D341Med (cell line): ENCODE data around the gene CTXND1.
"Not testable (repeated sequence)": the region's sequence is repeated elsewhere in the genome, so short reads cannot be mapped to it uniquely, and the experiment has no call there.

Experiments used
- DNase-seq: peaks from one replicate; pipeline ENCODE4 v3.0.0; 2012; ENCODE audit warnings: low spot score

The CTXND1 gene

DNA sequence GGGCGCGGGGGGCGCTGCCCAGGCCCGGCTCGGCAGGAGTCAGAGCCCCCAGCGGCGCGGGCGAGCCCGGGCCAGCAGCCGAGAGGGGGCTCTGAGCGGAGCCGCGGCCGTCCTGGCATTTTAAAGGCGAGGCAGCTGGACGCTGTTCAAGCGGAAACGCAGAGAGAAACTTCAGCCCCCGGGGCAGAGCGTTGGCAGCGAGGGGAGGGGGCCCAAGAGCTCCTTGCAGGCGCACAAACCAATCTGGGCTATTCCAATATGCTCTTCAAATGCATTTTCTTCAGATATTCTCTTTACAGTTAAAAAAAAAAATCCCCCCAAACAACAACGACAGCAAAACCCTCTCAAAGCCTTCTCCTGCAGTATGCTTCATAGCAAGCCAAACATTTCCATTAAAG lies at the start of gene CTXND1:
Gene CTXND1 (minus strand): TSS at position 93 of the 398 bp plus-strand sequence. CDS start 50,264 bp downstream, outside the sequence.
- DNase-seq: no peak

DNA sequence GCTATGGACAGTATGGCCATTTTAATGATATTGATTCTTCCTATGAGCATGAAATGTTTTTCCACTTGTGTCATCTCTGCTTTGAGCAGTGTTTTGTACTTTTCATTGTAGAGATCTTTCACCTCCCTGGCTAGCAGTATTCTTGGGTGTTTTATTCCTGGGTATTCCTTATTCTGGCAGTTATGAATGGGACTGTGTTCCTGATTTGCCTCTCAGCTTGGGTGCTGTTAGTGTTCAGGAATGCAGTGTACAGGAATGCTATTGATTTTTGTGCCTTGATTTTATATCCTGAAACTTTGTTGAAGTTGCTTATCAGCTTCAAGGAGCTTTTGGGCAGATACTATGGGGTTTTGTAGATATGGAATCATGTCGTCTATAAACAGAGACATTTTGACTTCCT lies 49.5 kb upstream of the CTXND1 start:
- DNase-seq: no peak

DNA sequence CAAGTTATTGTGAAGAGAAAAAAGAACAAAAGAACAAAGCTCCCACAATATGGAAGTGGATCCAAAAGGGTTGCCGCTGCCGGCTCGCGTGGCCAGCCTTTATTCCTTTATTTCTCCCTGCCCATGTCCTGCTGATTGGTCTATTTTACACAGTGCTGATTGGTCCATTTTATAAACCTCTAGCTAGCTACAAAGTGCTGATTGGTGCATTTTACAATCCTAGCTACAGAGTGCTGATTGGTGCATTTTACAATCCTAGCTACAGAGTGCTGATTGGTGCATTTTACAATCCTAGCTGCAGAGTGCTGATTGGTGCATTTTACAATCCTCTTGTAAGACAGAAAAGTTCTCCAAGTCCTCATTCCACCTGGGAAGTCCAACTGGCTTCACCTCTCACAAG lies 43.8 kb upstream of the CTXND1 start:
- DNase-seq: not testable (repeated sequence)

DNA sequence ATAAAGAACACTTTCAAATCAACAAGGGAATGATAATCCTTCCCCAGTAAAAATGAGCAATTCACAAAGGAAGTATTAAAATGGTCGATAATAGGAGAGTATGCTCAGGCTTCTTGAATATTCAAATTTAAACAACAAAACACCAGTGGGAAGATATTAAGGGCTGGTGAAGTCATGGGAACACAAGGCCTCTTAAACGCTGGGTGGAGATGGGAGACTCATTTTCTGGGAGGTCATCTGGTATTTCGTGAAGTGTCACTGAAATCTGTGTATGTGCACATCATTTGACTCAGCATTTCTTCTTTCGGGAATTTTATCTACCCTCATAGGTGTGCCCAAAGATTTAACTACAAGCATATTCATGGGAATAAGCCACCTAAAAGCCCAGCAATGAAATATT lies 40.1 kb upstream of the CTXND1 start:
- DNase-seq: no peak

DNA sequence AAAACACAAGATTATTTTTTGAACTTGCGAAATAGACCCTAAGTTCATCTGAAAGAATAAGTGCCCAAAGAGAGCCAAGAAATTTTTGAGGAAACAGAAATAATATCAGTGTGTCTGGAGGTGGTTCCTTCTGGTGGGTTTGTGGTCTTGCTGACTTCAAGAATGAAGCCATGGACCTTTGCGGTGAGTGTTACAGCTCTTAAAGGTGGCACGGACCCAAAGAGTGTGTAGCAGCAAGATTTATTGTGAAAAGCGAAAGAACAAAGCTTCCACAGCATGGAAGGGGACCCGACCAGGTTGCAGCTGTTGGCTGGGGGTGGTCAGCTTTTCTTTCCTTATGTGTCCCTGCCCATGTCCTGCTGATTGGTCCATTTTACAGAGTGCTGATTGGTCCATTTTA lies 38.9 kb upstream of the CTXND1 start:
- not testable (repeated sequence) for DNase-seq

DNA sequence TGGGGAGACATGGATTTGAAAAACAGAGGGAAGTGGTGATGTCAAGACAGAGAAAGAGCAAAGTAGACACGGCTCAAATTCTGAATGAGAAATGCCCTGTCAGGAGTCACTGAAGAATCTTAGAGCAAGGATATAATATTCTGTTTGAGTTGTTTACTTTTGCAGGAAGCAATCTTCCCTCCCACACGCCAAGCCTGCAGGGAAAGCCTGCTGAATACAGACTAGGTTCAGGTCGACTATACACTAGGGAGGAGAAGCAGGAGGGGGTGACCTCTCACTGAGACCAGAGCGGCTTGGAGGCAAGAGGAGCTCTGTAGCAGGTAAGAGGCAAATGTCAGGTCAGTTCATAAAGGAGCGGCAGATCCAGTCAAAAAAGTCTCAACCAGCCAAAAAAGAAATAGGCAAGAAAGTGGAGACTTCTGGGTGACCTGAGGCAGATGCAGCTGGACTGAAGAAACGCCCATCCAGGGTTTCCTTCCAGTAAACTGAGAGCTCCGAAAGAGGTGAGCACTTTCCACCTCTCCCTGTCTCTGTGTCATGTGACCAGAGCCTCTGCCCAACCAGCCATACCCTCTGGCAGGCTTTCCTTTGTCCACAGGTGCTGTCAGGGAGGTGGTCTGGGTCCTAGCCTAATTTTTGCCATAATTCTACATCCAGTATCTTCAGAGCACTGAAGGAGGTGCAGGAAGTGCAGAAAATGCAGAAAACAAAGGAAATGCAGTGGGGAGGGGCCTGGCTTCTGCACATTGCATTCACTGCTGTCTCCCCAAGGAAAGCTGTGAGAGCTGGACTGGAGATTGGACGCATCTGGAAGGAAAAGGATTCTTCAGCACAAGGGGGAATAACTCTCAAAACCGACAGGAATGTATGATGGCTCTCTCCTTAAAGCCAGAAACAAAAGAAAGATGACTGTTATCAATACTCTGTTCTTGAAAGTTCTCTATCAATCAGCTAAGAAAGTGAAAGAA lies 37.8 kb upstream of the CTXND1 start:
- DNase-seq: no peak

DNA sequence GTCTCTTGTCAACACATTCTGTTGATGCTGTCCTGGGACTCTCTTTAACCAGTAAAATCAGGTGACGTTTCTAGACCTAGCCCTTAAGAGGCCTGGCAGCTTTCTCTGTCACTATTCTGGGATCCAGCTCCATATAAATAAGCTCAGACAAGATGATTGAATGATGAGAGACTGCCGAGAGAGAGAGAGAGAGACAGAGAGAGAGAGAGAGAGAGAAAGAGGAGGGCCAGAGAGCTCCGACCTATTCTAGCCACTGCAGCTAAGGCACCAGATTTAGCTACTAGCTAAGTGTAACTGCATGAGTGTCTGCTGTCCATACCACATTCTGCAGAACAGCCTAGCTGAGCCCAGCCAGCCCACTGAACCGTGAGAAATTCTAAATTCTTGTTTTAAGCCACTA lies 36.1 kb upstream of the CTXND1 start:
- DNase-seq: no peak

DNA sequence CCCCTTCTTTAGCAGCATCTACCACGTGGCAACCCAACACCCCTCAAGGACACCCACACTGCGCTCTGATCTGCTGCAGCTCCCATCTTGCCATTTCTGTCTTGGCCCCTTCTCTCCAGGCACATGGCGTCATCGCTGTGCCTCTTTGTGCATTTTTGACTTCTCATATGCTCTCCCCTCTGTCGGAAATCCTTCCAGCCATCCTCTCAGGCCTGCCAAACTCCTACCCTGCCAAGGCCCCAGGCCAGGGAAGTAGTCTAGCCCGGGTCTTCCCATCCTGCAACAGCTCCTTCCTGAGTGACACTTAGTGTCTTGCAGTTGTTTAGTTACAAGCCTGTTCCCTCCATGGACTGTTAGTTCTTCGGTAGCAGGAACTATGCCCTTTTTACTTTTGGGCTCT lies 34.0 kb upstream of the CTXND1 start:
- DNase-seq: no peak

DNA sequence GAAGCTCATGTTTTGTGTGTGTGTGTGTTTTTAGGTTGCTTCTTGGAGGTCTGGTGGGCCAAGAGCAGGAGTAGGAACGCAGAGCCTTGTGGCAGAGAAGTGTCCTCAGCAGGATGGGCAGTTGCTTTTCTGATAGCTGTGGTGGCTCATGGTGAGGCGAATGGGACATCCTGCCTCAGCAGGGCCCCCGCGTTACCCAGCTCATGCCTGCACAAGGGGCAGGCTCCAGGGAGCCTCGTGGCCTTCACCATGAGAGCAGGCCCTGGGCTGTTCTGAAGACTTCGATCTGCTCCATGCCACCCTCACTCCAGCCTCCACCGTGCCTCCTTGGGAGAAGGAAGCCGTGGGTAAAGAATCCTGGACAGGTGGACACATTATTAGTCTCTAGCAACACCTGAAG lies 33.4 kb upstream of the CTXND1 start:
- no peak for DNase-seq

DNA sequence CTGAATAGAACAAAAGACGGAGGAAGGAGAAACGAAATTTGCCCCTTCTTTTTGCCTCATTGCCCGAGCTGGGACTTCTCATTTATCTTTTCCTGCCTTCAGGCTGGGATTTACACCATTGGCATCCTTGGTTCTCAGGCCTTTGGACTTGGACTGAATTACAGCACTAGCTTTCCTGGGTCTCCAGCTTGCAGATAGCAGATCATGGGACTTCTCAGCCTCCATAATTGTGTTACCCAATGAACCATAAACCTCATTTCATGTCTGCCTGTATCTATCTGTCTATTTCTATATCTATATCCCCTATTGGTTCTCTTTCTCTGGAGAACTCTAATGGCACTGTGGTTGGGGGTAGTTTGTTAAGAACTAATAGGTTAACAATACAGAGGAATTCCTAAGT lies 31.5 kb upstream of the CTXND1 start:
- no peak for DNase-seq

DNA sequence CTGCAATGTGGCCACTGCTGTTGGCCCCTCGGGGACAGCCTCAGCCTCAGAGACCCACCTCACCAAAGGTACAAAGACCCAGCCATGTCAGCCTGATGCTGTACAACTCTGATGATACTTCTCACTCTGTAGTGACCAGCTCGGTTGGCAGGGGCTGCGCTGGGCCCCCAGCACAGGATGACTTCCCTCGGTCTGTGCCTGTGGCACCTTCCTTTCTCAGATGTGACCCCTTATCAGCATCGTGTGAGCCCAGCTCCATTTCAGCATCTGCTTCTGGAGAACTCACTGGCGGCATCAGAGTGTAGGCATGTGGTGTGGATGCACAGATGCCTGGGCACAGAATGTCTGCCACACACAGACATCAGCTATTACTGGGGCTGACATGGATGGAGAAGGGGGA lies 25.1 kb upstream of the CTXND1 start:
- no peak for DNase-seq

DNA sequence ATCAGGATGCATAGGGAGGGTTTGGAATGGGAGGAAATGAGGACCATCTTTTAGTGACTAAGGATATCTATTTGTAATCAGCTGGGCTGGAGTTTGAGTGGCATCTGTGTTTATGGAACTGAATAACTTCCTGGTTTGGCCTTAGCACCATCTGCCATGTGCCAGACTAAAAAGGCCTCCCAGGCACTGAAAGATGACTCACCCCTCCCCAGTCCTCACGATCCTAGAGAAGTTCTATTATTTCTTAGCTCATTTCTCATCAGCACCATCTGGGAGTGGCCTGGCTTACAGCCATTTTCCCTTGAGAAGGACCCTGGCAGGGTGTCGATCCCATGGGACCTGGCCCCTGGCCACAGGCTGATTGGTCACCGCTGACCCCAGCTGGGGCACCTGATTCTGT lies 23.9 kb upstream of the CTXND1 start:
- no peak for DNase-seq

DNA sequence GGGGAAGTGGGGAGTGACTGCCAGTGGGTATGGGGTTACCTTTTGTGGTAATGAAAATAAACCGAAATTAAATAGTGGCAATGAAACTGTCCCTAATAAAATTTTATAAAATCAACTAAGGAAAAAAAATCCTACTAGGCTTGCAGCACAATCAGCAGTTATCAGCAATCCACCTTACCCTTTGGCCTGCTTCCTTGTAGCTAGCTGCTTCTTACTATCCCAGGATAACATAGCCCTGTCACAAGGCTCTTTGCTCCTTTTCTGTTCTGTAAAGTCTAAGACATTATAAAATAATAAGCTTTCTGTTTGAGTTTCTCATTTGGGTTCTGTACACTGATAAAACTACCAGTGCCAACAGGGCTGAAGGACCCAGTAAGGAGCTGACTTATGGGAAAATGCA lies 23.0 kb upstream of the CTXND1 start:
- no peak for DNase-seq

DNA sequence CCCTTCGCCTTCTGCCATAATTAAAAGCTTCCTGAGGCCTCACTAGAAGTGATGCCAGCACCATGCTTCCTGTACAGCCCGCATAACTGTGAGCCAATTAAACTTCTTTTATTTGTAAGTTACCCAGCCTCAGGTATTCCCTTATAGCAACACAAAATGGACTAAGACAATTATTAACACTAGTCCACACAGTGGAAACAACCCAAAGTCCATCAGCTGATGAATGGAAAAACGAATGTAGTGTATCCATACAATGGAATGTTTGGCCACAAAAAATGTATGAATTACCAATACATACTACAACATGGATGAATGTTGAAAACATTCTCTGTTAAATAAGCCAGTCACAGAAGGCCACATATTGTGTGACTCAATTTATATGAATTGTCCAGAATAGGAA lies 22.5 kb upstream of the CTXND1 start:
- no peak for DNase-seq

DNA sequence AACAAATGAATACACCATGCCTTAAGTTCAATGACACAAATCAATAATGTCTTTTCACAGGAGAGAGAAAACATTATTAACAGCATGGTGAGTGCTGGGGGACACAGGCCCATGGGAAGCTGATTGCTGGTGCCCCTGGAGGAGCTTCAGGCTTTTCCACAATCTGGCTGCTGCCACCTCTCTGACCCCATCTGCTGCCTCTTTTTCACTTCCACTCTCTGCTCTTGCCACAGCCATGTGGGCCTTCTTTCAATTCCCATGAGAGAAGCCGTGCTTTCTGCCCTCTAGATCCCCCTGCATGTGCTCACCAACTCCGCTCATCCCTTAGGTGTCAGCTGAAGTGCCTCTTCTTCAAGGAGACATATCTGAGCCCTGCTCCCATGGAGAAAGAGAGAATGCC lies 21.0 kb upstream of the CTXND1 start:
- DNase-seq: no peak

DNA sequence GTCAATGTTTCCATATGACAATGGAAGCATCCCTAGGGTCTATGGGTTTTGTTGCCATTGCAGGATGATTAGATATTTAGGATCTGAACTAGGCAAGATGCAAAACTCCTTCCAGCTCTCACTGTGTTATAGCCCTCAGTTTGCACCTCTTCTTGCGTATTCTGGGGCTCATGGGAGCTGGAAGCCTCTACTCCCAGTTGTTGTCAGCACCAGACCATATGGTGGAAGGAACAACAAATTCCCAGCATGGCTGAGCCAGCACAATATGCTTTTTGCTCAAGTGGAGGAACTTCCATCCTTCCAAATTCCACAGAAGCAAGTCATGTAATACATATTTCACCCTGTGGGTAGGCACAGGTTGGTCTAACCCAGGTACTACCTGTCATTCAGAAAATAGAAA lies 18.5 kb upstream of the CTXND1 start:
- no peak for DNase-seq

DNA sequence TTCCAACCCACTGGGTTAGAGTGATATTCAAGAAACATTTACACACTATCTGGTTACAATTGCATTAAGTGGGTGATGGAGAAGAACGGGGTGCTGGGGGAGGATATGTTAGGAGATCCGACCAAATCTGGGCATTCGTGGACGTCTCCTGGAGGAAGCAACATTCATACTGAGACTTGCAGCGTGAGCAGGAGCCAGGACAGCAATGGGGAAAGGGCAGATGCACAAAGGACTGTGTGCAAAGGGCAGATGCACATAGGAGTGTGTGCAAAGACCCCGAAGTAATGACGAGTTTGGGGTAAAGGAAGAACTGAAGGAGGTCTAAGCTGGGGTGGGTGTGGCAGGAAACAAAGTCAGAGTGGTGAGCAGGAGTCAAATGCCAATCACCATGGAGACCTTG lies 16.1 kb upstream of the CTXND1 start:
- DNase-seq: no peak

DNA sequence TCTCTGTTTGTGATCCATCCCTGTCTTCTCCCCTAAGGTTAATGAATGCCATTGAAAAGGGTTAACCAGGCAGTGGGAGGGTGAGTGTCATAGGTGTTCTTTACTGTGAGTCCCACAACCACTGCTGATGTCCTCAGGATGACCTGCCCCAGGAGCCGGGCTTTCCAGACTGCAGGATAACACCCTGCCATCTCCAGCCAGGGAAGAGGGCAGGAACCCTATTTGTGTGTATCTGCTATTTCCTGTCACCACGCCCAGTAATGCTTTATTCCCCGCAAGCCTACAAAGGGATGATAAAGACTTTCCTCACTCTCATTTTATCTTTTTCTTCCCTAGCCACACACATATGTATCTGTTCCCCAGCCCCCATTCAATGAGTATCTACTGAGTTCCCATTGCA lies 15.6 kb upstream of the CTXND1 start:
- no peak for DNase-seq

DNA sequence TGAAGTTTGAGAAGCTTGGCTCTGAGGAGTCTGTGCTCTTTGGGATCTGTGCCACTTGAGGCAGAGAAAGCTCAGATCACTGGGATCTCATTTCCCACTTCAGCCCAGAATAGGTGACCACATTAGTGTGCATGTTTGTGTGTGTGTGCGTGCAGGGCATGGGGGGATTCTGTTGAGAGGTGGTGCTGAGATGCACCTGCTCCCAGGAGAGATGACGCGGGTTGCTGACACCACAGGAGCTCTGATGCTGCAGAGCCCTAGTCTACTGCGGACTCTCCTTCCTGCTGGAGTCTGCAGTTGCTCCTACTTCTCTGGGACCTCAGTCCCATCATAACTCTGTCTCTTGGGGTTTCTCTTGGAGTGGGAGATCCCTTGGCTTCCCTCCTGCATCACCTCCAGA lies 14.7 kb upstream of the CTXND1 start:
- DNase-seq: no peak

DNA sequence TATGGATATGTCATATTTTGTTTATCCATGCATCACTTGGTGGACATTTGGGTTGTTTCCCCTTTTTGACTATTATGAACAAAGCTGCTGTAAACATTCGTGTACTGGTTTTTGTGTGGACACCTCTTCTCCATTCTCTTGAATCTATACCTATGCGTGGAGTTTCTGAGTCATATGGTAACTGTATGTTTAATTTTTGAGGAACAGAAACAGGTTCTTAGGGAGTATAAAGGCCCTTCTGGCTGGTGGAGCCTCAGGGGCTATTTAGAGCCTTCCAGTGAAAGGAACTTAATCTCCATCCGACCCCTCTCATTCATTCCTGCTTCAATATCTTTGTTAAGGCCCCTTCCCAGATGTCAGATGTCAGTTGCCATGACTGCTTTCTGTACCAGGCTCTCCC lies 14.1 kb upstream of the CTXND1 start:
- DNase-seq: no peak

DNA sequence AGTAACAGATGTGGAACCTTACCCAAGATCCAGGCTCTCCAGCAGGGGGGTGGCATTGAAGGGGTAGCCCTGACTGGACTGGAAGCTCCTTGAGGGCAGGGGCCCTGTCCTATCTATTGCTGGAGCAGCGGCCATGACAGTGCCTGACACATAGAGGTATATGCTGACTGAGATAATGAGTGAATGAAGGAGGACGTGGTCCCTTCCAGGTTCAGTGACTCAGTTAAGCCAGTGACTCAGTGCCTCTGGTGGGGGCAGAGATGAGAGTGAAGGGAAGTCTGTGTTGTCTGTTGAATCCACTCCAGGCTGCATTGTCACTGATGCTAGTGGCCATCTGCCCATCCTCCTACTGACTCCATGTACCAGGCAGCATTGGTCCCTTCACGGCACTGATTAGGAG lies 13.0 kb upstream of the CTXND1 start:
- DNase-seq: no peak

DNA sequence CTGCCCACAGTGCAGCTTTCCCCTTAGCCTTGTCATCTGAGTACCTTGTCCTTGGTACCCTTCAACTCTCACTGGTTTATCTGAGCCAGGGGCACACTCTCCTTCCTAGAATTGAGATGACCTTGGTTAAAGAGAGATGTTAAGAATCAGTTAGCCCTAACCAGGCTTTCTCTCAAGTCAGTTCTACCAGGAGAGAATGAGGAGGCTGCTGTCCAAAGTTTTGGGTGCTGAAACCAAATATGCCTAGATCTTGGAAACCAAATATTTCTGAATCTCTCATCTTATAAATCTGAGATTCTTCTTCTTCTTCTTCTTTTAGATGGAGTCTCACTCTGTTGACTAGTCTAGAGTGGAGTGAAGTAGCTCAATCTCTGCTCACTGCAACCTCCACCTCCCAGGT lies 12.0 kb upstream of the CTXND1 start:
- no peak for DNase-seq

DNA sequence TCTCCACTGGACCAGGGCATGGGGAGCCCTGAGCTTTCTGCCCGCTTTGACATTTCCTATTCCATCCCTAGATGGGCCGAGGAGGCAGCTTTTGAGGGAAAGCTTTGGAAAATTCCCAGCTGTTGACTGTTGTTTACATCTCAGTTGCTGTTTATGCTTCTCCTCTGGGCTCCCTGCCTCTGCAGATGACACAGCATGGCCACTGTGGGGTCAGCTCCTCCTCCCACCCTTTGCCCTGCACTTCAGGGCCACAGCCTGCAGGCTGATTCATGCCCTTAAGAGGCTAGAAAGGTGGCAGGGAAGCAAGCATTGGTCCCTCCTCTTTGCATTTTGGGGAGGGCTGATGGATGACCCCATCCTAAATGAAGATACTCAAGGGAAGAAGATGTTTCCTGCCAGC lies 8.5 kb upstream of the CTXND1 start:
- no peak for DNase-seq

DNA sequence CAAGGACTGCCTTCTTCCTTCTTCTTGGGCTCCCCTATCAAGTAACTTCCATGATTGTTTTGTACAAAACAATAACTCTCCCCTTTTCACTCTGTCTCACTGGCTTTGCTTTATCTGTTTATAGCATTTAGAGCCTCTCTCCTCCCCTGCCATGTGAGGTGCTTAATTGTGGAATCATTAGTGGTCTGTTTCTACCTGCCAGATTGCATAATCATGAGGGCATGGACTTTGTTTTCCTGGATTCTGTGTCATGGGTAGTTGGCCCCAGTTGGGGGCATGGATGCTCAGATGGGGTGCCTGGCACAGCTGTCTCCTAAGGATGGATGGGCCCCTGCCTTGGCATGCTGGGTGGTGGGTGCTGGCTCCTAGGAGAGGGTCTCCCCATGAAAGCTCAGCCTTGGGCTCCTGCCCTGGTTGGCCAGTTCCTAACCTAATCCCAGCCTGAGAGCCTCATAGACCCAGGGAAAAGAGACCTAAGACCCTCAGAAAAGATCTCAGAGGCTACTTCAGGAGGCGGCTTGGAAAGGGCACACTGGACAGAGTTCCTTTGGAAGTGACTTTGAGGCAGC lies 8.0 kb upstream of the CTXND1 start:
- DNase-seq: no peak
